K562 (cell line): Measurements from ENCODE around the gene HOXD12. TPM values are rescaled to one million over a fixed set of nuclear protein-coding genes. Genes with fewer than 3 reads are reported as not detected.
A peak's percentile ranks its signal among the peaks of the same experiment; 100 is the strongest.

Source experiments
- BRCA1 ChIP-seq, 2 experiments: fragments of 450-650 bp in 1 of 2; sonication (generic) in 1 of 2; formaldehyde crosslinking in 1 of 2; IDR thresholded peaks; 2 replicates each; pipeline versions ENCODE4 v1.5.0 to v1.6.1; 2017 to 2020; ENCODE audit warnings: mild to moderate bottlenecking in 1 of 2, missing genetic modification reagents in 1 of 2
- CBFA2T3 ChIP-seq: fragments of 450-650 bp; IDR thresholded peaks from 2 replicates; pipeline ENCODE4 v1.6.1; 2017
- HOMEZ ChIP-seq: fragments of 250-450 bp; sonication (Bioruptor Pico); IDR thresholded peaks from 2 replicates; pipeline ENCODE4 v1.4.0; 2020; ENCODE audit warnings: mild to moderate bottlenecking, moderate library complexity
- IRF9 ChIP-seq: fragments of 450-650 bp; IDR thresholded peaks from 2 replicates; pipeline ENCODE4 v1.6.1; 2016; ENCODE audit warnings: missing biosample characterization, missing genetic modification characterization
- MYBL2 ChIP-seq, 2 experiments: fragments of 450-650 bp in 1 of 2; sonication (generic) in 1 of 2; formaldehyde crosslinking in 1 of 2; IDR thresholded peaks; 2 replicates each; pipeline versions ENCODE4 v1.6.1 to v1.8.1; 2017 to 2022; ENCODE audit warnings: borderline replicate concordance in 1 of 2, inconsistent platforms in 1 of 2, low read depth in 1 of 2, mild to moderate bottlenecking in 1 of 2, missing genetic modification reagents in 1 of 2, moderate library complexity in 1 of 2
- MYC ChIP-seq, 2 experiments: fragments of 250-450 bp in 1 of 2; sonication (Bioruptor Pico) in 1 of 2; IDR thresholded peaks; 2 replicates each; pipeline versions ENCODE4 v1.5.1 to v1.6.1; 2012 to 2021; ENCODE audit warnings: low read depth in 2 of 2, borderline replicate concordance in 1 of 2, improper control_type of control experiment in 1 of 2, low read length in 1 of 2, mild to moderate bottlenecking in 1 of 2, moderate library complexity in 1 of 2
- NELFE ChIP-seq: IDR thresholded peaks from 2 replicates; pipeline ENCODE4 v1.6.1; 2011; ENCODE audit warnings: mild to moderate bottlenecking; ENCODE audit not compliant: insufficient read depth, insufficient read length
- NFIC ChIP-seq: fragments of 450-650 bp; IDR thresholded peaks from 2 replicates; pipeline ENCODE4 v1.6.1; 2017; ENCODE audit warnings: mild to moderate bottlenecking, inconsistent platforms
- NR4A1 ChIP-seq, 2 experiments: fragments of 250-450 bp in 1 of 2; fragments of 450-650 bp in 1 of 2; sonication (Bioruptor Pico) in 1 of 2; IDR thresholded peaks; 2 replicates each; pipeline versions ENCODE4 v1.4.0 to v1.6.1; 2016 to 2020; ENCODE audit warnings: mild to moderate bottlenecking in 2 of 2, missing compliant biosample characterization in 1 of 2, missing genetic modification characterization in 1 of 2, moderate library complexity in 1 of 2
- RBBP5 ChIP-seq: fragments of 200-600 bp; sonication (generic); IDR thresholded peaks from 2 replicates; pipeline ENCODE4 v1.6.1; 2012; ENCODE audit warnings: borderline replicate concordance, mild to moderate bottlenecking, low read length, control low read depth, inconsistent platforms; ENCODE audit not compliant: insufficient read depth, poor library complexity, severe bottlenecking
- STAT6 ChIP-seq: sonication (generic); formaldehyde crosslinking; IDR thresholded peaks from 2 replicates; pipeline ENCODE4 v1.8.1; 2023; ENCODE audit warnings: mild to moderate bottlenecking, missing genetic modification reagents
- THRA ChIP-seq: fragments of 450-650 bp; IDR thresholded peaks from 2 replicates; pipeline ENCODE4 v1.6.1; 2017; ENCODE audit warnings: mild to moderate bottlenecking, moderate library complexity
- THRB ChIP-seq: fragments of 450-650 bp; formaldehyde crosslinking; conservative IDR thresholded peaks from 2 replicates; pipeline ENCODE4 v1.4.0; 2022; ENCODE audit warnings: mild to moderate bottlenecking, missing genetic modification characterization
- ZBED1 ChIP-seq: IDR thresholded peaks from 2 replicates; pipeline ENCODE4 v1.6.1; 2014
- ZNF133 ChIP-seq: fragments of 250-450 bp; sonication (Bioruptor Pico); IDR thresholded peaks from 2 replicates; pipeline ENCODE4 v1.4.0; 2020; ENCODE audit warnings: mild to moderate bottlenecking
- ZNF146 ChIP-seq: IDR thresholded peaks from one replicate; pipeline ENCODE4 v1.6.1; 2018; ENCODE audit warnings: missing compliant biosample characterization; ENCODE audit not compliant: unreplicated experiment
- ZNF589 ChIP-seq: fragments of 200-800 bp; sonication (Bioruptor generic); IDR thresholded peaks from 2 replicates; pipeline ENCODE4 v1.6.1; 2016; ENCODE audit warnings: low read depth, missing genetic modification characterization, missing compliant biosample characterization
- polyA plus RNA-seq, 8 experiments: library from polyadenylated mRNA; depleted of rRNA in 4 of 8; stranded (reverse) in 5 of 8; unstranded in 3 of 8; fragments of >200 nt; fragmentation: Nextera tagmentation in 2 of 8; fragmentation: Illumina TruSeq in 1 of 8; extraction: Ambion mirVana in 2 of 8; extraction: Trizol in 1 of 8; gene quantifications; 2 replicates each; pipeline versions ENCODE4 v1.2.1 to v1.2.3, GENCODE V29; 2011 to 2014; ENCODE audit warnings: inconsistent platforms in 1 of 8, missing spikeins in 1 of 8
- total RNA-seq, 7 experiments: library from RNA; depleted of rRNA in 6 of 7; stranded (reverse); fragments of >200 nt in 6 of 7; fragmentation: Illumina TruSeq in 2 of 7; extraction: Trizol in 2 of 7; gene quantifications; 2 replicates each; pipeline versions ENCODE4 v1.2.1 to v1.2.3, GENCODE V29; 2011 to 2021; ENCODE audit warnings: low replicate concordance in 1 of 7

HOXD12 gene
- total and polyA plus RNA-seq, 9 of the 15 experiments (the other 6 are each of a cell fraction or from before 2014, with no cell fraction given), result not detected

GRCh38 chr2:176140513-176141317 lies 41.1 kb downstream of the HOXD12 start (continued):
- TF ChIP-seq THRA, result no peak
- no peak for TF ChIP-seq RBBP5
- TF ChIP-seq STAT6, result no peak
- TF ChIP-seq ZNF146 (CRISPR knock-in tag), result no peak
- no peak for TF ChIP-seq NELFE
- TF ChIP-seq NR4A1 (CRISPR knock-in tag; IDR thresholded peaks at IDR 0.05), result no peak
- no peak for TF ChIP-seq NR4A1 (tag; IDR thresholded peaks at IDR 0.05)
- no peak for TF ChIP-seq BRCA1 (IDR thresholded peaks at IDR 0.05)
- no peak for TF ChIP-seq BRCA1 (CRISPR knock-in tag; IDR thresholded peaks at IDR 0.05)
- no peak for TF ChIP-seq CBFA2T3
- TF ChIP-seq NFIC, result peak; percentile 69
- 0 out of 2 replicates have a peak, but pooled peaks have one; percentile 30 for TF ChIP-seq MYC (IDR thresholded peaks at IDR 0.05; ENCODE audit: low read depth, low read length)
- no peak for TF ChIP-seq MYC (CRISPR knock-in tag; IDR thresholded peaks at IDR 0.05; ENCODE audit: borderline replicate concordance, low read depth)
- TF ChIP-seq ZBED1, result 0 out of 2 replicates have a peak, but pooled peaks have one; percentile 44
- no peak for TF ChIP-seq THRB (CRISPR knock-in tag)
- TF ChIP-seq IRF9, result no peak
- TF ChIP-seq MYBL2 (IDR thresholded peaks at IDR 0.05; ENCODE audit: low read depth), result no peak
- no peak for TF ChIP-seq MYBL2 (CRISPR knock-in tag; IDR thresholded peaks at IDR 0.05; ENCODE audit: borderline replicate concordance)
- TF ChIP-seq ZNF589 (CRISPR knock-in tag), result no peak
- no peak for TF ChIP-seq ZNF133 (CRISPR knock-in tag)
- TF ChIP-seq HOMEZ (CRISPR knock-in tag), result no peak; the same call in 1 of the 2 replicates
